Liver (tissue), 9 donors: ENCODE measurements around the gene GALNT16. TPM values are rescaled to one million over a fixed set of nuclear protein-coding genes. Genes with fewer than 3 reads are reported as not detected.

Experiments used
- DNase-seq: peaks from one replicate; pipeline ENCODE4 v3.0.0-alpha.2; 2017; ENCODE audit warnings: low spot score
- H3K27ac ChIP-seq, 2 donors: one replicate each; pipeline ENCODE4 v1.7.0; 2013; ENCODE audit warnings: inconsistent platforms in 2 of 2, low read length in 2 of 2, control low read depth in 1 of 2, low read depth in 1 of 2, mild to moderate bottlenecking in 1 of 2
- H3K27me3 ChIP-seq, 4 donors: one replicate each; pipeline versions ENCODE4 v1.6.1 to v1.7.0; 2013; ENCODE audit warnings: low read length in 3 of 4, inconsistent platforms in 1 of 4, mild to moderate bottlenecking in 1 of 4, moderate library complexity in 1 of 4; ENCODE audit not compliant: control insufficient read depth in 4 of 4, insufficient read depth in 4 of 4
- H3K36me3 ChIP-seq, 4 donors: one replicate each; pipeline versions ENCODE4 v1.6.1 to v1.7.0; 2013; ENCODE audit warnings: low read length in 3 of 4, mild to moderate bottlenecking in 3 of 4, low read depth in 1 of 4, moderate library complexity in 1 of 4; ENCODE audit not compliant: control insufficient read depth in 4 of 4, insufficient read depth in 3 of 4
- H3K4me1 ChIP-seq, 4 donors: one replicate each; pipeline versions ENCODE4 v1.6.1 to v1.7.0; 2013; ENCODE audit warnings: low read length in 3 of 4, mild to moderate bottlenecking in 3 of 4, moderate library complexity in 1 of 4; ENCODE audit not compliant: control insufficient read depth in 4 of 4, insufficient read depth in 4 of 4
- H3K4me3 ChIP-seq, 3 donors: one replicate each; pipeline versions ENCODE4 v1.6.1 to v1.7.0; 2013; ENCODE audit warnings: low read length in 3 of 3, control low read depth in 1 of 3, low read depth in 1 of 3, mild to moderate bottlenecking in 1 of 3
- H3K9ac ChIP-seq, 2 donors: one replicate each; pipeline ENCODE4 v1.7.0; 2013; ENCODE audit warnings: low read length in 2 of 2, mild to moderate bottlenecking in 2 of 2, moderate library complexity in 2 of 2, control low read depth in 1 of 2, low read depth in 1 of 2
- H3K9me3 ChIP-seq, 4 donors: one replicate each; pipeline versions ENCODE4 v1.6.1 to v1.7.0; 2013; ENCODE audit warnings: low read length in 3 of 4; ENCODE audit not compliant: control insufficient read depth in 4 of 4
- EGR1 ChIP-seq, 2 donors: IDR thresholded peaks; 2 replicates each; pipeline ENCODE4 v1.6.1; 2016 to 2018; ENCODE audit warnings: antibody characterized with exemption in 2 of 2, low read depth in 2 of 2
- HNF4A ChIP-seq, 2 donors: conservative IDR thresholded peaks; 2 replicates each; pipeline ENCODE4 v1.6.1; 2016; ENCODE audit warnings: antibody characterized with exemption in 2 of 2, mild to moderate bottlenecking in 2 of 2
- HNF4G ChIP-seq: IDR thresholded peaks from 2 replicates; pipeline ENCODE4 v1.6.1; 2016; ENCODE audit warnings: antibody characterized with exemption
- JUND ChIP-seq, 2 donors: IDR thresholded peaks; 2 replicates each; pipeline ENCODE4 v1.6.1; 2016; ENCODE audit warnings: antibody characterized with exemption in 2 of 2
- RAD21 ChIP-seq, 2 donors: IDR thresholded peaks; 2 replicates each; pipeline ENCODE4 v1.6.1; 2016; ENCODE audit warnings: antibody characterized with exemption in 2 of 2, mild to moderate bottlenecking in 2 of 2
- RXRA ChIP-seq, 2 donors: IDR thresholded peaks; 2 replicates each; pipeline ENCODE4 v1.6.1; 2017 to 2018; ENCODE audit warnings: antibody characterized with exemption in 2 of 2, mild to moderate bottlenecking in 1 of 2
- SP1 ChIP-seq: IDR thresholded peaks from 2 replicates; pipeline ENCODE4 v1.6.1; 2018; ENCODE audit warnings: antibody characterized with exemption, mild to moderate bottlenecking
- YY1 ChIP-seq: IDR thresholded peaks from 2 replicates; pipeline ENCODE4 v1.6.1; 2016; ENCODE audit warnings: antibody characterized with exemption, mild to moderate bottlenecking
- whole genome bisulfite sequencing: extraction: QIAGEN DNeasy Blood & Tissue Kit; methylation state at CpG from one replicate; pipeline ENCODE4 v1.1.7; 2013; 5-methylcytosine and 5-hydroxymethylcytosine counted together
- polyA plus RNA-seq, 2 donors: library from polyadenylated mRNA; stranded (reverse) in 1 of 2; unstranded in 1 of 2; fragments of 200-250 nt in 1 of 2; fragments of >200 nt in 1 of 2; fragmentation: Nextera tagmentation in 1 of 2; extraction: Ambion mirVana in 1 of 2; gene quantifications; one replicate each; pipeline versions ENCODE4 v1.2.1 to v1.2.3, GENCODE V29; 2013 to 2015
- total RNA-seq, 2 donors: library from RNA; depleted of rRNA; stranded (reverse); fragments of >200 nt; gene quantifications; one replicate each; pipeline ENCODE4 v1.2.3, GENCODE V29; 2014
- TF ChIP-seq, protein P1 (sequence below): fragments of 150-350 bp; IDR thresholded peaks from 2 replicates; pipeline ENCODE4 v1.5.1; 2017; ENCODE audit warnings: improper control_type of control experiment, low read depth, low read length; ENCODE audit not compliant: missing input control
- TF ChIP-seq, protein P2 (sequence below): IDR thresholded peaks from 2 replicates; pipeline ENCODE4 v1.6.1; 2016; ENCODE audit warnings: antibody characterized with exemption
- donor health status: healthy.
- donor health status: healthy.
- donor health status: healthy.
- donor health status: healthy.
- donor health status: healthy.

GALNT16 gene
- total and polyA plus RNA-seq, 4 donors: 0.25 to 1.2 (median 0.71) TPM

DNA sequence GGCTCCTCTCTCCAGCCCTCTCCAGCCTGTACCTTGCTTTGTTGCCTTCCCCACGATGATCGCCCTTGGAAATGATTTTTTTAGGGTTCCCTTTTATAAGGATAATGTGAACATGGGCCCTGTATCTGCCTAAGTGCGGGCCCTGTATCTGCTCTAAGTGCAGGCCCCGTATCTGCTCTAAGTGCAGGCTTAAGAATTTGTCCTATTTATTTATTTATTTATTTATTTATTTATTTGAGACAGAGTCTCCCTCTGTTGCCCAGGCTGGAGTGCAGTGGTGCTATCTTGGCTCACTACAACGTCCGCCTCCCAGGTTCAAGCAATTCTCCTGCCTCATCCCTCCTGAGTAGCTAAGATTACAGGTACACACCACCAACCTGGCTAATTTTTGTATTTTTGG is 22.5 kb downstream of the GALNT16 start:
- TF ChIP-seq, protein P1, sequence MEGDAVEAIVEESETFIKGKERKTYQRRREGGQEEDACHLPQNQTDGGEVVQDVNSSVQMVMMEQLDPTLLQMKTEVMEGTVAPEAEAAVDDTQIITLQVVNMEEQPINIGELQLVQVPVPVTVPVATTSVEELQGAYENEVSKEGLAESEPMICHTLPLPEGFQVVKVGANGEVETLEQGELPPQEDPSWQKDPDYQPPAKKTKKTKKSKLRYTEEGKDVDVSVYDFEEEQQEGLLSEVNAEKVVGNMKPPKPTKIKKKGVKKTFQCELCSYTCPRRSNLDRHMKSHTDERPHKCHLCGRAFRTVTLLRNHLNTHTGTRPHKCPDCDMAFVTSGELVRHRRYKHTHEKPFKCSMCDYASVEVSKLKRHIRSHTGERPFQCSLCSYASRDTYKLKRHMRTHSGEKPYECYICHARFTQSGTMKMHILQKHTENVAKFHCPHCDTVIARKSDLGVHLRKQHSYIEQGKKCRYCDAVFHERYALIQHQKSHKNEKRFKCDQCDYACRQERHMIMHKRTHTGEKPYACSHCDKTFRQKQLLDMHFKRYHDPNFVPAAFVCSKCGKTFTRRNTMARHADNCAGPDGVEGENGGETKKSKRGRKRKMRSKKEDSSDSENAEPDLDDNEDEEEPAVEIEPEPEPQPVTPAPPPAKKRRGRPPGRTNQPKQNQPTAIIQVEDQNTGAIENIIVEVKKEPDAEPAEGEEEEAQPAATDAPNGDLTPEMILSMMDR: no peak
- Histone ChIP-seq H3K36me3 (no peaks in the 10 kb centered on the region), H3K27me3 (no peaks in the 10 kb centered on the region), H3K9me3 (no peaks in the 10 kb centered on the region), H3K4me1 (peaks cover 0 to 4% (median 2%) of the 10 kb centered on the region in 4 donors), H3K9ac (no peak overlapping the region), H3K4me3 (no peak overlapping the region), H3K27ac (no peak overlapping the region)
- 96% methylated on average over 6 of the region's 6 CpGs for WGBS
- no peak for DNase-seq

DNA sequence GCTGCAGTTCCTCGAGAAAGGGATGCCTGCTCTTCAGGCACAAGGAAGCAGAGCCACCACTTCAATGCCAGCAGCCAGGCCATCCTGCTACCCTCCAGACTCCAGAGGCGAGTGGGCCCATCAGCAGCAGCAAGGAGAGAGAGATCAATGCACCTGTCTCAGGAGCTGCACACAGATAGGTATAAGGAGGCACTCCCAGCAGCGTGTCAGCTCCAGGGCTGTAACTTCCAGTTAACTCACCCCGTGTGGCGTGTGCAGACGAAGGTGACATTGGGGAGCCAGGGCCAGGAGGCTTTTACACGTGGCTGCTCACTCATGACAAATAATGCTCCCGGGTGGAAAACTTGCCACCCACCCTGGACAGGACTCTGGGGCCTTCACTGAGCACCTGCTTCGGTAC is 24.2 kb downstream of the GALNT16 start:
- no peak overlapping the region for H3K4me3 ChIP-seq
- peaks cover 0 to 13% (median 2%) of the 10 kb centered on the region in 4 donors for H3K4me1 ChIP-seq
- H3K27ac ChIP-seq: no peak overlapping the region
- TF ChIP-seq RAD21 (IDR thresholded peaks at IDR 0.05): no peak
- TF ChIP-seq, protein P1: no peak
- TF ChIP-seq EGR1 (IDR thresholded peaks at IDR 0.05; ENCODE audit: low read depth in 2 of 2): no peak
- TF ChIP-seq HNF4G: no peak
- no peak for TF ChIP-seq SP1
- TF ChIP-seq HNF4A (conservative IDR thresholded peaks at IDR 0.05): no peak
- TF ChIP-seq, protein P2, sequence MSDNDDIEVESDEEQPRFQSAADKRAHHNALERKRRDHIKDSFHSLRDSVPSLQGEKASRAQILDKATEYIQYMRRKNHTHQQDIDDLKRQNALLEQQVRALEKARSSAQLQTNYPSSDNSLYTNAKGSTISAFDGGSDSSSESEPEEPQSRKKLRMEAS: no peak
- H3K36me3 ChIP-seq: no peaks in the 10 kb centered on the region
- DNase-seq: no peak
- H3K9me3 ChIP-seq: no peaks in the 10 kb centered on the region
- no peak overlapping the region for H3K9ac ChIP-seq
- 87% methylated on average over 9 of the region's 9 CpGs for WGBS
- no peaks in the 10 kb centered on the region for H3K27me3 ChIP-seq

DNA sequence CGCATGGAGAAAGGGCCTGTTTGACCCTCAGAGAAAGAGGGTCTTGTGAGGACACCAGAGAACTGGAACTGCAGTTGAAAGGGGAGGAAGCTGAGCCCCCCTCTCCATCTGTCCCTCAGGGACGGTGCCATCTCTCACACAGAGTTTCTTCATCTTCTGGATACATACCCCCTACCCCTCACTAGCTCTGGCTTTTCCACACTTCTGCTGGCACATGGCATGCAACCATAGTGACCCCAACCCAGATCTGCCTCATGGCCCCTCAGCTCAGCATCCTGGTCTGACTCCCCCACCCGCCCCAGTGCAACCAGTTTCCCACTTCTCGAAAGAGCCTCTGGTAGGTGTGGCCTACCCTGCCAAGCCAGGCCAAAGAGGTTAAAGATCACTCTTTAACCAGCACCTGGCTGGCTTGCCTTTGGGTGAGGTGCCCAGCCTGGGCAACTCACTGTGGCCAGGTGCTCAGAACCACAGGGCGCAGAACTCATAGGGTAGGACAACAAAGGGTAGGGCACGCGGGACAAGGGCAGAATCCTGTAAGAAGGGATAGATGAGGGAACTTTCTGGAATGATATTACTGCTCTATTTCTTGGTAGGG is 25.8 kb downstream of the GALNT16 start:
- H3K9ac ChIP-seq: no peak overlapping the region
- no peaks in the 10 kb centered on the region for H3K36me3 ChIP-seq
- TF ChIP-seq RAD21 (IDR thresholded peaks at IDR 0.05) (peak in 1 of 2 donors; percentile 11), EGR1 (IDR thresholded peaks at IDR 0.05; ENCODE audit: low read depth in 2 of 2) (no peak), HNF4A (conservative IDR thresholded peaks at IDR 0.05) (peak in 1 of 2 donors; percentile 45), RXRA (IDR thresholded peaks at IDR 0.05) (no peak), YY1 (no peak), SP1 (no peak), JUND (IDR thresholded peaks at IDR 0.05) (no peak)
- no peaks in the 10 kb centered on the region for H3K27me3 ChIP-seq
- H3K4me3 ChIP-seq: no peak overlapping the region
- 69% methylated on average over 7 of the region's 7 CpGs for WGBS
- DNase-seq: no peak
- H3K9me3 ChIP-seq: no peaks in the 10 kb centered on the region
- no peak overlapping the region for H3K27ac ChIP-seq
- H3K4me1 ChIP-seq: peaks cover 0 to 13% (median 2%) of the 10 kb centered on the region in 4 donors
